Amygdala (tissue), 56 donors: ENCODE results near the gene CDC42BPB.

Source experiments
- DNase-seq, 56 donors: peaks; one replicate each; lab custom pipeline; 2025; lab: John Stamatoyannopoulos, UW

CDC42BPB gene

DNA sequence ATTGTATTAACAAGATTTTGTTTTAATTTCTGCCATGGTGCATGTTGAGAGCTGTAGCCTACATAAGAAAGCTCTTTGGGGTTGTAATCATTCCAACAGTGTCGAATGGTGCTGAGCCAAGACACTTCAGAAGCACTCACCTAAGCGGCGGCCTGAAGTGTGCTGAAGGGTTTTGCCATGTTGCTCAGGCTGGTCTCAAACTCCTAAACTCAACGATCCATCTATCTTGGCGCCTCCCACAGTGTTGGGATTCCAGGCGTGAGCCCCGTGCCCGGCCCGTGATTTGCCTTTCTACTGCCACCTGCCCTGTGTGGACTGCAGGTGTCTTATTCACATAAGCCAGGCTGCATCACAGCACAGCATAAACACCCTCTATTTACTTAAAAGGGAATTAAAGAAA, 86.0 kb downstream of the CDC42BPB start:
- DNase-seq: no peak

DNA sequence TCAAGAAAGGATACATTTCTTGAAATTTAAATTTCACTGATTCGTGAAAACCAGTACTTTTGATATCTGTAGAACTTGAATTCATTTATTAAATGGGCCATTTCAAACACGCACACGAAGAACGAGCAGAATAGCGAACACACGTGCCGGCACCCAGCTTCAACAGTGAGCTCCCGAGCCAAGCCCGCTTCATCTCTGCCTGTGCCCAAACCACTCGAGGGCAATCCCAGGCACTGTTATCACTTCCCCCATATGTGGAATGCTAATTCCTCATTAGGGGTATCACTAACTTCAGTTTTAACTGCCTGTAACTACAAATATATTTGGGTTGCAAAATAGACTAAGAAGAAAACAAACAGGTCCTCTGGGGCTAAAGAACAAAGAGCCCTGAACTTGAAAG, 86.9 kb downstream of the CDC42BPB start:
- DNase-seq: no peak

DNA sequence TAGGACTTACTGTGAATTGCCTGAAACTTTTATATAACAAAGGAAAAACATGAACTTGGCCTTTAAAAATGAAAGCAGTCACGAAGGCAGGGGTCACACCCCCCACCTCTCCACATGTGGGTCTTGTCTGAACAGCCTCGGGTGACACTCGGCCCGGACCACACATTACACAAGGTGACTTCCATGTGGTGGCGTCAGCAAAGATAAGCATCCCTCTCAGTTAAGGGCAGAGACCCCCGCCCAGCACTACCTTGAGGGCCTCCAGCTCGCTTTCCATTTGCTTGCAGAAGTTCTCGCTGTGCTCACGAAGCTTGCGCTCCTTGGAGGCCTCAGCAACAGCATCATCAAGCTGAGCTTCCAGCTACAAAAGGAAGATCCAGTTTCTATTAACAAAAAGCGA, 87.4 kb downstream of the CDC42BPB start:
- DNase-seq: no peak

DNA sequence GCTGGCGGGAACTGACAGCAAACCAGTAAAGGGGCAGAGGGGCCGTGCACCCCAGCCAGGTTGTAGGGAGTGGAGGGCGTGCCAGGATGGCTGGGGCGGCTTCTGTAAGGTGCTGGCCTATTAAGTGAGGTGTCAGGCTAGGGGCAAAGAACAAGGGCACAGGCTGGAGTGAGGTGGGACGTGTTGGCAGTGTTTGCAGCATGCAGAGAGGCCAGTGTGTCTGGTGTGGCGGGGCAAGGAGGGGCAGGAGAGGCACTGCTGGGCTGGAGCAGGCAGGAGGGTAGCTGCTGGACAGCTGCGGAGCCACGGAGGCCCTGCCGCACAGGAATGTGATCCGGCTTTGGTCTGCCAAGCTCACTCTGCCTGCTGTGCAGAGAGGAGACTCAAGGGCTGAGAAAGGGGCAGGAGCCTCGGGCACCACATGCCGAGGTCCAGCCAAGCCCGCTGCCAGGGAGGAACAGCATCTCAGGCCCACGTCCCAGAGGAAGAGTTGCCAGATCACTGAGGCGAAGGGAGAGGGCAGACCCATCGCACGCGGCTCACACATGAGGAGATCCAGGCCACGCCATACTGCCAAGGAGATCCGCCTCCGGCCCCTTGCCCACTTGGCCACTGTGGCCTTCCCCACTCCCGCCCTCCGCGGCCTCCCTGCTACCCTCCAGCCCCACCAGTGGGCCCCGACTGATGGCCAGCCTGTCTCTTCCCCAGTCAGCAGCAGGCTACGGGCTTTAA, 88.1 kb downstream of the CDC42BPB start:
- DNase-seq: peak in 2 of 56 donors; percentile 40 to 46

DNA sequence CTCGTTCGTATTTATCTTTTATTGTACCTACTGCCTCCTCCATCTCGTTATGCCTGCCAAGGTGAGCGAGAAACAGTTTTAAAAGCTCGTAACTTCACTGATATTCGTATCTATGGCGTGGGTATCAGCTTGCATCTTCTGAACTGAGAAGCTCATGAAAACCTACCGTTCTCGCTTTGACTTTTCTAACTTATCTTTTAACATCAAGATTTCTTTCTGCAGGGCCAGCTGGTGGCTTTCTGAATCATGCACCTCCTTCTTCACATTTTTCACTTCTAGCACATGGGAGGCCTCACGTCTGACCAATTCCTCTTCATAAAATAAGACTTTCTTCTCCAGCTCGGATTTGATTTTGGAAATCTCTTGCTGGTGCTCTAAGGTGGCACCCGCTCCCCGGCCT, 89.0 kb downstream of the CDC42BPB start:
- DNase-seq: no peak

DNA sequence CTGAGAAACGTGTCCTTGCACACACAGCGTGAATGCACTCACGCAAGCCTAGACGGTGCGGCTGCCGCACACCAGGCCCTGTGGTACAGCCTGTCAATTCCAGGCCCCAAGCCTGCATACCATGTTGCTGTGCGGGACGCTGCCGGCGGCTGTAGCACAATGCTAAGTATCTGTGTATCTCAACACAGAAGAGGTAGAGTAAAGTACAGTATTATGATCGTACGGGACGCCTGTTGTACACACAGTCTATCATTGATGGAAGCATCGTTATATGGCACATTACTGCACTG, 89.9 kb downstream of the CDC42BPB start:
- DNase-seq: peak in 3 of 56 donors; percentile 5 to 39 (median 17)

DNA sequence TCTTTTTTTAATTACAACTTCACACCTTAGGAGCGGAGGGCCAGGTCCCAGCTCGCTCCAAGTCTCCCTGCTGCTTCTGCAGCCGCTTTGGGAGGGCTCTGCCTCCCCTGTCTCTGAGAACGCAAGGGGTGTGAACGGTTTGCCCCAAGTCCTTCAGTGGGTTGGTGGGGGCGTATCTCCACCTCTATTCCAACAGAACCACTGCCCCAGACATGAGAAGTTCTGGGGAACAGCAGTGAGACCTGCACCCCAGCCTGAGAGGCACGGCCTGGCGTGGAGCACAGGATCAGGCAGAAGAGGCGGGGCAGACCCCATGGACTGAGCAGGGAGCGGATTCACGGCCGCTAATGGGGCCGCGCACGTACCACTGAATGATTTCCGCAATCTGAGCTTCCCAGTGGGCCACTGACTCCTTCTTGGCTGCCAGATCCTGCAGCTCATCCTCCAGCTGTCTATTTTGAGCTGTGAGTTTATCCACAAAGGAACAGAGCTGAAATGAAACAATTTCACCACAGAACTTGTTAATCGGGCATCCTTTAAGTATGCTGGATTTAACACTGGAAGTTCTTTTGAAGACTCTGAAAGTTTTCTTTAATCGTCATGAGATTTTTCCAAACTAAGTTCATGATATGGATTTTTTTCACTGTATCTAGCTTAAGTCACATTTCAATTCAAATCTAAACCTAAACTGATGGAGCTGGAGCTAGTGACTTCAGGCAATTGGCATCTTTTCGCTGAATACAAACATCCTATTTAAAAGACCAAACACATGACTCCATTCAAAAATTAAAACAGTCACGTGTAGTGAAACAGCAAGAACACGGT, 90.5 kb downstream of the CDC42BPB start:
- DNase-seq: no peak

DNA sequence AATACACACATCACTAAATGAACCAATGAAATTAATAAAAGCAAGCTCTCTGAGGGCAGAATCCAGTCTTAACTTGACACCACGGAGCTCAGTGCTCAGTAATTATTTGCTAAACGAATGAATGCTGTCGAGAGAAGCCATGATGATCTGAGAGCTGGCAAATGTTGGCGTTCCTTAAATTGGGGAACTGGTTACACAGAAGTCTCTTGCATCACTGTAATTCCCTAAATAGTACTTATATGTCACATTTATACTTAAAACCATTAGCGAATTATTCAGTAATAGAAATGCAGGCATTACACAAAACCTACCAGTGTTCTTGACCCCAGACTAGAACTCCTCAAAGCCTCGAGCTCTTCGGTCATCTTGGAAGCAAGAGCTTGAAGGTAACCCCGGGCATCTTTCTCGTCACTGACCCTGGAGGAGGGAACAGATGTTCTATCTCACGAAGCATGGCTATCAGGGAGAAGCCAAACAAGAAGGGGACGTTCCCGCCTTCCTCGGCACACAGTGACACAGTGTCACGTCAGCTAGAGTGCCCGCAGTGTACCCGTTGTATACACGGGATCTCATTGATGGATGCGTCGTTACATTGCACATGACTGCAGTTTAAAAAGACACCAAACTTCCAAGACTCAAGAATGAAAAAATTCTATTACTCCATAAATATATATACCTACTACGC, 91.2 kb downstream of the CDC42BPB start:
- no peak for DNase-seq

DNA sequence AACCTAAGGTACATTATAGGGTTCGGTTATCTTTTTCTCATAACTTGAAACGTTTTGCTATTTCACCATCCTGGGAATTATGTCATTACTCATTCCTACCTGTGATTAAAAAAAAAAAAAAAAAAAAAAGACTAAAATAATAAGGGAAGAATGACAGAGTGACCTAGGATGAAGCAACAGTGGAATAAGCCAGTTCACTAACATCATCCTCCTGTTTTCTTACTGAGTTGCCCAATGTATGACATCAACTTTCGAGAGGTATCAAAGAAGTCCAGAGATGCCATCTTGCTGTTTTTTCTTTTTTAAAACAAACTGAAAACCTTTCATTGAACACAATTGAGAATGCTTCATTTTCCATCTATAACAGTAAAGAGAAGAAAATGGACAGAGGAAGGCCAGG, 92.1 kb downstream of the CDC42BPB start:
- no peak for DNase-seq

DNA sequence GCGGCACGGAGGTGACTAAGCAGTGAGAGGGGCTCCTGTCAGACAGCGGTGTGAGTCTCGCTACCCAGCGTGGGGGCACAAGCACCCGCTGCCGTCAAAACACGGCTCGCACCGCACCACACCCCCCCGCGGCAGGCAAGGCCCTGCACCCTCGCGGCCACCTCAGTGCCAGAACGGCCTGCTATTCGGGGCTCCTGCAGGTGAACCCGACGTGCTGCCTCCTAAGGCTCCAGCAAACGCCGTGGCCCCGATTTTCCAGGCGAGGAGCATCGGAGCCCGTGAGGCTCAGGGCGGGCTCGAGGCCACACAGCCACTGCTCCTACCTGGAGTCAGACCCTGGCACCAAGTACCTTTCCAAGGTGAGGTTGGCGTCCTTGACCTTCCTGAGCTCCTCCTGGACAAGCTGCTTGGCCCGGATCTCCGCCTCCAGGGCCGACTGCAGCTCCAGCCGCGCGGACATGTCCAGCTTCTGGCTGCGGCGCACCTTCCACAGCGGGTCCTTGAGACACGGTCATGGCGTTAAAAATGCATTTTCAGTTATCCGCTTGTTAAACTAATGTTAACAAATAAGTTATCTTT, 93.1 kb downstream of the CDC42BPB start:
- no peak for DNase-seq

DNA sequence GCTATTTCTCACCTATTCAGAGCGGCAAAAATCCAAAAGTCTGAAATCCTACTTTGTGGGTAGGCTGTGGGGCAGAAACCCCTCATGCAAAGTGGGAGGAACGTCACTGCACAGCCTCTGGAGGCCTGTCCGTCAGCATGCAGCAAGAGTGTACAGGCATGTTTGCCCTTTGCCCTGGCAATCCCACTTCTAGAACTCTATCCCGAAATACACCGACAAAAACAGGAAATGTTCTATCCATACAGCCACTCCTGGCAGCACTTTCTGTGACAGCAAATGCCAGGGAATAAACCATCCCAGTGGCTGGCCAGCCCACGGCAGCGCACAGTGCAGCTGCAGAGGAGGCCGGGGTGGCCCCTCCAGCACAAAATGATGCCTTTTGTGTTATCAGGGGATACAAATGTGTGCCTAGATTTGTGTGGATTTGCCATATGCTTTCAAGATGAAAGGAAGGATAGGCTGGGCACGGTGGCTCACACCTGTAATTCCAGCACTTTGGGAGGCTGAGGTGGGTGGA, 95.2 kb downstream of the CDC42BPB start:
- DNase-seq: peak in 1 of 56 donors; percentile 24

DNA sequence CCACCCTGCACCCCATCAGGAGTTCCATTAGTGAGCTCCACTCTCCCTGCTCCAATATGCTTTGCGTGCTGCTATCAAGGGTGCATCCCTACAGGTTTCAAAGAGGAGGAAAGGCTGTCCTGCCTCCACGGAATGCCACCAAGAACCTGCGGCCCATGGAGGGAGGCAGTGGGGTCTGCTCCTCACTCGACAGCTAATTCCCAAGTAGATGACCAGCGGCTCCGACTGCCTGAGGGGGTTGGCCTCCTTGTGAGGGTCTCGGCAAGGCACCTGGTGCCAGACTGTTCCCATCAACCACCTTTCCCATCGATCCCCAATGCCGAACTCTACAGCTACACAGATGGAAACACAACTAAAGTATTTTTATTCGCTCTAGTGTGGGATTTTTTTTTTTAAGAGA, 98.9 kb downstream of the CDC42BPB start:
- DNase-seq: no peak

DNA sequence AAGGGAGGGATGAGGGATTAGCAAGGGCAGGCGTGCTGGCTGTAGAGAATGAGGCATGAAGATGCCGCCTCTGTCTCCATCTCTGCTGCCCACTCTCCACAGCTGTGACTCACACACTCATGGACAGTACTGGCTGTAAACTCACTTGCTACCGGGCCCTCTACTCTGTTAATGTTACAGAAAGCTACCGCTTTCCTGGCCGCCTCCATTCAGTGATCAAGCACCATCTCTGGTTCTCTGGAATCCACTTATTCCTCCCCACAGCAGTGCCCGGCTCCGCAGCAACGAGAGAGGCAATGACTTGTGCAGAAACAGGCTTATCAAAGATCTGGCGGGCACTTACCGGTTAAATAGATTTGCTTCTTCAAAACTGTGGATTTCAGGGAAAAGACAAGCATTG, 100.1 kb downstream of the CDC42BPB start:
- peak in 2 of 56 donors; percentile 9 to 36 for DNase-seq

DNA sequence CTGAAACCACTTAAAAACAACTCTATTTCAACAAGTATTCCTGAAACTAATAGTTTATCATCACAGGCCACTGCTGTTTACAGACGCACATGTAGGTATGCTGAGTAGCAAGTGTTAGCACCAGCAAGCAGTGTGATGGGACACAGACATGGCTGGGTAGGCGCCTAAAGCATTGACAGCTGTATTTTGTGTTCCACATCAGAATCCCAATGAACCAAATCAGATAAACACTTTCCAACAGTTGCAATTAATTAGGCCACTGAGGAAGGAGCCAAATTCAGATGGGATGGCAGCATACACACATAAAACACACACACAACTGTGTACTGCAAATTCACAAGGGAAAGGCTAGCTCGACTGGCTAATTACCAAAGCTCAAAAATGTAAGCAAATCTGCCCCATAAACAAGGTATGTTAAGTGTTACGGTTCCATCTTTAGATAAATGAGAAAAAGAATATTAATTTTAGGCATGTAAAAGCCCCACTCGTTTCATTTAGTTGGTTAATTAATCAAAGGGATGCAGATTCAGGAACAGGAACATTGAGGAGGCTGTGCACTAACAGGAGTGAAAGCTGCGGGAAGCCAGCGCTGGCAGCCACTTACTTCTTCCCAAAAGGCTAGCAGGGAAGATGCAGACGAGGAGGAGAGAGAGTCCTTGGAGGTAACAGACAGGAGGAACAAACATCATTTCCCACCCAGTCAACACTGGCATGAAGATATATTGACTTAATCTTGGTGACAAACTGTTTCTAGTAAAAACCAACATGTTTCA, 101.5 kb downstream of the CDC42BPB start:
- no peak for DNase-seq

DNA sequence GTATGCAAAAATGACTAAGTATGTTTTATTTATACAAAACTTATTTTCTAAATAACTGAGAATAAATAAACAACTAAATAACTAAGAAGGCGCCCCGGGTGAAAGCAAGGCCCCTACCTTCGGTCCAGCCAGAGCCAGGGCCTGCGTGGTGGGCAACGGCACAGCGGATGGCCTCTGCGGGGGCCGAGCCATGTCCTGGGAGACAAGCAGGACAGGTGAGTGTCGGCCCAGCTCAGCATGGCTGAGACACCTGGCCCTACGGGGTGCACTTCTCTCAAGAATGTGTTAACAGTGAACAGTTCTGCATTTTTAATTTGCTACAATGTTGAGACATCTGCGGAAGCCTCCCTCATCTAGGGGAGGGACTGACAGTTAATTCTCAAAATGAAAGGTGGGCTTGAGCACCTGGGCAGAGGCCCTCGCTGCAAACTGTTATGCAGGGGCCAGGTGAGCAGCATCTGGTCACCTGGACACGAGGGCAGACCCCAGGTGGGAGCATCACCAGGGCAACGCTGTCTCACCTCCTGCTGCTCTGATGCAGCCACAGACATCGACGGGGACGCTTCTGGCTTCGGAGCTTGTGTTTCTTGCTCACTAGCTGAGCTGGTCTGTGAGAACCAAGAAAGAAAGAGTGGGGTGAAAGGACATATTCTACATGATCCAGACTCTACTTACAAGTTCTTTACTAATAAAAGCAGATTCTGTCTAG, 103.1 kb downstream of the CDC42BPB start:
- DNase-seq: no peak

DNA sequence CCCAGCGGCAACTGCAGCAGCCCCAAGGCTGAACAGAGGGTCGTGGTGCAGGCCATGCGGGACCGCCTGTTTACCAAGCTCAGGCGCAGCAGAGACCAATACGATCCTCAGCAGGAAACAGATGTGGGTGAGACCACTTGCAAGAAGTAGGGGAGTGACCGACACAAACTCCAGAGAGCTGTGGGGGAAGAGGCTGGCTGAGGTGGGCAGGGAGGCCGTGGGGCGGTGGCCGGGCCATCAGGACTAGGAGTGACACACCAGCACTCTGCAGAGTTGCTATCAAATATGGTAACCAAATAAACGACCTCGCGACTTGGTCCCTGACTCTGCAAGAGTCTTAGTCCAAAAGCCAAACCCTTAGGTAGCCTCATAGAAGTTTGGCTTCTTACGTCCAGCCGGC, 104.2 kb downstream of the CDC42BPB start:
- DNase-seq: no peak

DNA sequence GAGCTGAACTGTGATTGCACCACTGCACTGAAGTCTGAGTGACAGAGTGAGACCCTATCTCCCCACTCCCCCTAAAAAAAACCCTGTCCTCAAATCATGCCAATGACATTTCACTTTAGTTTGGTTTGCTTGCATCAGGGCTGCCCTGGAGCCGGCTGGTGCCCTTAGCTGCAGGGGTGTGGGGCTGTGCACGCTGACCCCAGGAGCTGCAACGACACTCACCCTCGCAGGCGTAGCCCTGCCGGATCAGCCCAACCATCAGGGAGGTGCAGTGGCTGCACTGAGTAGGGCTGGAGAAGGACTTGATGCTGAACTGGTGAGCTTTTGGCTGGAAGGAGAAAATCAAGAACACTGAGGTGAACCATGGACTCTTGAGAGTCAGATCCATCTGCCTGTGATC, 105.1 kb downstream of the CDC42BPB start:
- no peak for DNase-seq

DNA sequence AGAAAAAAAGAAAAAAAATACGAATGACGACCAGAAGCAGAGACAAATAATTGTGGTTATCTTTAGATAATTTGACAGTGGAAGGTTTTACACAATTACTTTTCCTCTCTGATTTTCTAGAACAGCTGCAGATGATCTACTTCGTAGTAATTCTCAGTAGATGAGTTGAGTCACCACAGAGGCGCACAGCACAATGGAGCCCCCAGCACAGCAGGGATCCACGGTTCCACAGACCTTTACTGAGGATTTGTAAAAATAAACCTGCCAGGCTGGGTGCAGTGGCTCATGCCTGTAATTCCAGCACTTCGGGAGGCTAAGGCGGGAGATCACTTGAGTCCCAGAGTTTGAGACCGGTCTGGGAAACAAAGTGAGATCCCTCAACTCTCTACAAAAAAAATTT, 105.5 kb downstream of the CDC42BPB start:
- DNase-seq: no peak

DNA sequence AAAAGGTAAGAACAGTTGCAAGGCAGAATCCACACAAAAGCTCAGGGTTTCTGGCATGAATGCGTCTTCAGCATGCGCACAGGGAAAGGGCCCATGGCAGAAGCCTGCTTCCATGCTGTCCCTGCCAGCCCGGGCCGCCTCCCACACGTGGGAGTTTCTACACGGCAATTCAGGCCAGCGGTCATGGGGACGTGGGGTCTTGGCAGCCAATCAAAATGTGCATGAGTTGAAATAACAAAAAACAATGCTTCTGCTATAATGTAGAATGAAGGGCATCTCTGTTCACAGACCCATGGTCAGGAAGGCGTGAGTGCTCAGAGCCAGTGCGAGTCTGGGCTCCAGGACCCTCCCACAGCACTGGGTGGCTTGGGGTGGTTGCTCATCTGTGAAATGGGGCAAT, 106.3 kb downstream of the CDC42BPB start:
- peak in 52 of 56 donors; percentile 29 to 90 (median 72) for DNase-seq
